H1 (cell line): ENCODE results near the gene IQGAP3. TPM values are rescaled to one million over a fixed set of nuclear protein-coding genes. Genes with fewer than 3 reads are reported as not detected.

ENCODE experiments used
- CTCF ChIA-PET: fragments of 300-600 bp; sonication (Branson Sonifier 250); formaldehyde crosslinking; loops from one replicate; lab custom pipeline; 2021; ENCODE audit not compliant: partially characterized antibody; lab: Charles Lee
- POLR2A ChIA-PET: fragments of 300-600 bp; sonication (Branson Sonifier 250); formaldehyde crosslinking; loops from one replicate; lab custom pipeline; 2021; ENCODE audit warnings: inconsistent platforms; ENCODE audit not compliant: partially characterized antibody; lab: Charles Lee
- DNase-seq, 2 experiments: peaks; one replicate each; pipeline versions ENCODE4 v3.0.0 to v3.0.0-alpha.2; 2010 to 2022; ENCODE audit warnings: low spot score in 2 of 2, low read depth in 1 of 2, mixed read lengths in 1 of 2
- FAIRE-seq: peaks from 2 replicates; lab custom pipeline; 2011; peaks lifted over from hg19 to GRCh38; lab: Jason Lieb, UNC
- H2AFZ ChIP-seq: 2 replicates; pipeline ENCODE4 v1.8.1; 2012; ENCODE audit warnings: low read length, inconsistent platforms
- H2AK5ac ChIP-seq: 2 replicates; pipeline ENCODE4 v1.6.1; 2013; ENCODE audit warnings: low read depth, low read length
- H2BK120ac ChIP-seq: replicated peaks from 2 replicates; pipeline ENCODE3; 2013; ENCODE audit warnings: low read depth, low read length, inconsistent platforms
- H2BK12ac ChIP-seq: 2 replicates; pipeline ENCODE4 v1.6.1; 2013; ENCODE audit warnings: low read depth, low read length
- H2BK15ac ChIP-seq: 2 replicates; pipeline ENCODE4 v1.6.1; 2013; ENCODE audit warnings: low read length
- H2BK20ac ChIP-seq: 2 replicates; pipeline ENCODE4 v1.6.1; 2013; ENCODE audit warnings: low read length
- H2BK5ac ChIP-seq: 2 replicates; pipeline ENCODE4 v1.6.1; 2013; ENCODE audit warnings: low read depth, low read length
- H3K14ac ChIP-seq: 2 replicates; pipeline ENCODE4 v1.6.1; 2013; ENCODE audit warnings: inconsistent platforms; ENCODE audit not compliant: insufficient read length
- H3K18ac ChIP-seq: 2 replicates; pipeline ENCODE4 v1.6.1; 2013; ENCODE audit warnings: low read length; ENCODE audit errors: extremely low read depth
- H3K23ac ChIP-seq: 2 replicates; pipeline ENCODE4 v1.6.1; 2013; ENCODE audit warnings: inconsistent platforms; ENCODE audit not compliant: insufficient read length
- H3K23me2 ChIP-seq: 2 replicates; pipeline ENCODE4 v1.6.1; 2013; ENCODE audit warnings: low read depth, low read length
- H3K27ac ChIP-seq: 2 replicates; pipeline ENCODE4 v1.6.1; 2011; ENCODE audit warnings: low read depth, low read length, inconsistent platforms
- H3K27me3 ChIP-seq, 4 experiments: replicated peaks in 1 of 4; 1 replicate in 1 of 4; 2 replicates in 3 of 4; pipeline versions ENCODE4 v1.6.1 to v1.8.1; 2011 to 2013; ENCODE audit warnings: low read length in 3 of 4, mild to moderate bottlenecking in 3 of 4, inconsistent platforms in 2 of 4, mixed read lengths in 2 of 4, moderate library complexity in 1 of 4; ENCODE audit not compliant: control insufficient read depth in 3 of 4, insufficient read depth in 3 of 4; ENCODE audit errors: extremely low read depth in 1 of 4
- H3K36me3 ChIP-seq, 4 experiments: 2 replicates each; pipeline versions ENCODE4 v1.6.1 to v1.8.1; 2011 to 2013; ENCODE audit warnings: mild to moderate bottlenecking in 4 of 4, low read length in 3 of 4, moderate library complexity in 2 of 4, control low read depth in 1 of 4, inconsistent platforms in 1 of 4; ENCODE audit not compliant: insufficient read depth in 4 of 4, control insufficient read depth in 2 of 4
- H3K4ac ChIP-seq: replicated peaks from 2 replicates; pipeline ENCODE3; 2013; ENCODE audit warnings: low read length, low read depth, mixed read lengths, inconsistent platforms; ENCODE audit not compliant: insufficient read length
- H3K4me1 ChIP-seq, 4 experiments: replicated peaks in 1 of 4; 1 replicate in 1 of 4; 2 replicates in 3 of 4; pipeline versions ENCODE4 v1.6.1 to v1.8.1; 2011 to 2013; ENCODE audit warnings: low read length in 3 of 4, inconsistent platforms in 2 of 4, mixed read lengths in 1 of 4; ENCODE audit not compliant: insufficient read depth in 4 of 4, control insufficient read depth in 3 of 4
- H3K4me2 ChIP-seq, 2 experiments: 2 replicates each; pipeline versions ENCODE4 v1.6.1 to v1.8.1; 2011 to 2013; ENCODE audit warnings: low read depth in 2 of 2, low read length in 2 of 2, control low read depth in 1 of 2, inconsistent platforms in 1 of 2, mild to moderate bottlenecking in 1 of 2; ENCODE audit not compliant: insufficient read depth in 1 of 2
- H3K4me3 ChIP-seq, 4 experiments: fragments of 200-600, 300-600 bp in 1 of 4; sonication (generic), shearing (Covaris generic), sonication (Bioruptor Twin) in 1 of 4; 2 replicates each; pipeline versions ENCODE4 v1.5.1 to v1.8.1; 2011 to 2016; ENCODE audit warnings: low read length in 4 of 4, low read depth in 3 of 4, control low read depth in 2 of 4, inconsistent platforms in 2 of 4, mild to moderate bottlenecking in 2 of 4, mixed read lengths in 1 of 4, moderate library complexity in 1 of 4; ENCODE audit not compliant: insufficient read depth in 2 of 4; ENCODE audit errors: extremely low read depth in 1 of 4
- H3K56ac ChIP-seq: replicated peaks from 2 replicates; pipeline ENCODE3; 2013; ENCODE audit warnings: low read depth, mild to moderate bottlenecking, mixed read lengths, low read length, inconsistent platforms; ENCODE audit not compliant: insufficient read length
- H3K79me1 ChIP-seq: 2 replicates; pipeline ENCODE4 v1.6.1; 2013; ENCODE audit warnings: low read depth, low read length, control low read depth
- H3K79me2 ChIP-seq, 2 experiments: 2 replicates each; pipeline versions ENCODE4 v1.6.1 to v1.8.1; 2012 to 2013; ENCODE audit warnings: low read length in 2 of 2, mild to moderate bottlenecking in 2 of 2, inconsistent platforms in 1 of 2; ENCODE audit not compliant: insufficient read depth in 2 of 2, control insufficient read depth in 1 of 2
- H3K9ac ChIP-seq, 4 experiments: replicated peaks in 1 of 4; 1 replicate in 1 of 4; 2 replicates in 3 of 4; pipeline versions ENCODE4 v1.6.1 to v1.8.1; 2011 to 2013; ENCODE audit warnings: low read depth in 3 of 4, low read length in 3 of 4, control low read depth in 2 of 4, mild to moderate bottlenecking in 2 of 4, moderate library complexity in 2 of 4, inconsistent platforms in 1 of 4; ENCODE audit errors: extremely low read depth in 1 of 4
- H3K9me3 ChIP-seq, 2 experiments: 2 replicates each; pipeline versions ENCODE4 v1.6.1 to v1.8.1; 2012 to 2013; ENCODE audit warnings: mild to moderate bottlenecking in 2 of 2, moderate library complexity in 2 of 2, control low read depth in 1 of 2, inconsistent platforms in 1 of 2, low read depth in 1 of 2, low read length in 1 of 2, mixed read lengths in 1 of 2; ENCODE audit not compliant: insufficient read depth in 2 of 2
- H4K20me1 ChIP-seq, 2 experiments: replicated peaks in 1 of 2; 2 replicates each; pipeline versions ENCODE3 to v1.8.1; 2011 to 2013; ENCODE audit warnings: inconsistent platforms in 2 of 2, low read length in 2 of 2, mild to moderate bottlenecking in 1 of 2; ENCODE audit not compliant: insufficient read depth in 2 of 2, control insufficient read depth in 1 of 2
- H4K5ac ChIP-seq: 2 replicates; pipeline ENCODE4 v1.6.1; 2013; ENCODE audit warnings: low read length, low read depth, mixed read lengths, inconsistent platforms; ENCODE audit not compliant: insufficient read length
- H4K8ac ChIP-seq: 2 replicates; pipeline ENCODE4 v1.8.0; 2013; ENCODE audit warnings: mild to moderate bottlenecking, moderate library complexity, low read length, inconsistent platforms; ENCODE audit not compliant: insufficient read depth; ENCODE audit errors: extremely low read depth
- H4K91ac ChIP-seq: replicated peaks from 2 replicates; pipeline ENCODE3; 2013; ENCODE audit warnings: low read length, mixed read lengths, inconsistent platforms; ENCODE audit not compliant: insufficient read length
- BACH1 ChIP-seq: IDR thresholded peaks from 2 replicates; pipeline ENCODE4 v1.6.1; 2012; ENCODE audit warnings: low read length, improper control_type of control experiment
- BCL11A ChIP-seq, 2 experiments: IDR thresholded peaks; one replicate each; pipeline ENCODE4 v1.6.1; 2011; ENCODE audit warnings: low read depth in 2 of 2, low read length in 2 of 2, mild to moderate bottlenecking in 2 of 2
- FOSL1 ChIP-seq: IDR thresholded peaks from 2 replicates; pipeline ENCODE4 v1.6.1; 2011; ENCODE audit warnings: mild to moderate bottlenecking, low read depth, low read length, moderate library complexity; ENCODE audit not compliant: insufficient read depth
- GABPA ChIP-seq: IDR thresholded peaks from 2 replicates; pipeline ENCODE4 v1.6.1; 2011; ENCODE audit warnings: mild to moderate bottlenecking, low read length, moderate library complexity, borderline replicate concordance; ENCODE audit not compliant: insufficient read depth
- GTF2F1 ChIP-seq: IDR thresholded peaks from 2 replicates; pipeline ENCODE4 v1.6.1; 2012; ENCODE audit warnings: low read depth, low read length, improper control_type of control experiment, borderline replicate concordance
- HDAC6 ChIP-seq: IDR thresholded peaks from one replicate; pipeline ENCODE4 v1.7.1; 2012; ENCODE audit warnings: low read depth, mild to moderate bottlenecking, inconsistent platforms, low read length, moderate library complexity
- KDM5A ChIP-seq: fragments of 200-600 bp; IDR thresholded peaks from 2 replicates; pipeline ENCODE4 v1.7.1; 2012; ENCODE audit warnings: mild to moderate bottlenecking, low read length, inconsistent platforms, mixed read lengths
- SIX5 ChIP-seq: IDR thresholded peaks from 2 replicates; pipeline ENCODE4 v1.6.1; 2011; ENCODE audit warnings: mild to moderate bottlenecking, low read depth, low read length
- SP4 ChIP-seq: IDR thresholded peaks from 2 replicates; pipeline ENCODE4 v1.6.1; 2012; ENCODE audit warnings: low read length, inconsistent platforms
- ZNF274 ChIP-seq: IDR thresholded peaks from 2 replicates; pipeline ENCODE4 v1.7.0; 2012; ENCODE audit warnings: low read length, borderline replicate concordance; ENCODE audit errors: extremely low read depth
- WGBS, 2 experiments: shearing (Covaris generic) in 1 of 2; methylation state at CpG; one replicate each; pipeline versions ENCODE4 v1.1.6 to v1.1.7; 2013 to 2015; ENCODE audit warnings: low lambda C conversion rate in 2 of 2, mixed read lengths in 2 of 2, inconsistent platforms in 1 of 2, low coverage in 1 of 2, missing lambda C conversion rate in 1 of 2; ENCODE audit not compliant: insufficient replicate concordance in 2 of 2, insufficient coverage in 1 of 2, insufficient read length in 1 of 2; ENCODE audit errors: extremely low coverage in 1 of 2, missing lambda C conversion rate in 1 of 2; 5-methylcytosine and 5-hydroxymethylcytosine counted together
- polyA plus RNA-seq, 7 experiments: library from polyadenylated mRNA; depleted of rRNA in 3 of 7; stranded (reverse) in 5 of 7; unstranded in 2 of 7; fragments of >200 nt in 5 of 7; fragments of 200-250 nt in 2 of 7; gene quantifications; 1 replicate in 5 of 7; 2 replicates in 1 of 7; 4 replicates in 1 of 7; pipeline versions ENCODE4 v1.2.1 to v1.2.3, GENCODE V29; 2011 to 2013; ENCODE audit warnings: missing spikeins in 2 of 7, mixed read lengths in 2 of 7
- total RNA-seq: library from RNA; stranded (reverse); fragmentation: NEBNext Ultra II Directional; extraction: Animal tissue kit (Norgen Biotek cat#: 25700); gene quantifications from 2 replicates; pipeline ENCODE4 v1.2.1, GENCODE V29; 2021
- TF ChIP-seq, protein P1 (sequence below): IDR thresholded peaks from 2 replicates; pipeline ENCODE4 v1.6.1; 2012; ENCODE audit warnings: inconsistent platforms

The IQGAP3 gene
- total and polyA plus RNA-seq, 2 of the 8 experiments (the other 6 are each of a cell fraction or from before 2014, with no cell fraction given), result 14.6 to 22.3 TPM

DNA sequence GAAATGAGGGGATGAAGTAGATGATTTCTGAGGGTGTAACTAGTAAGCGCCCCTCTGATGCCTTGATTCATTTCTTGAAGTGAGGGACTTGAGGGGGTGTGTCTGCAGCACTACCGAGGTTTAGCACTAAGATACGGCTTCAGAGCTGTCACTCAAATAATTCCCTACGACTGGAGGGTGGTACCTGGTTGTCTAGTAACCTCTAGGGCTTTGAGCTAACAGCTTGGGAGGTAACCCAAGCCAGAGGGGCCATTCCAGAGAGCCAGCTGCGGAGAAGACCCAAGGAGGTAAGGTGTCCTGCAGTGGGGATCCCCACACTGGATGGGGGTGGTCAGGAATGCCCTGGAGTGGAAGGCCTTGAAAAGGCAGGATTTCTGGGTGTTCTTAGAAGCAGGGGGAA lies 7.1 kb upstream of the IQGAP3 start, which contains the start of gene TTC24:
TSS of gene TTC24 (plus strand) at position 252 of the 400 bp plus-strand sequence. CDS start 1,642 bp downstream, outside the sequence.
- no peak within 1 kb of the TSS for H3K23ac ChIP-seq
- no peak within 1 kb of the TSS for H3K18ac ChIP-seq
- H2BK15ac ChIP-seq, result no peak within 1 kb of the TSS
- H4K8ac ChIP-seq, result no peak within 1 kb of the TSS
- H3K4me1 ChIP-seq, result peaks cover 0 to 4% (median 1%) of the 10 kb centered on the region in 4 experiments; a peak in 5 of 7 replicates
- H3K79me2 ChIP-seq, result no peaks in the 10 kb centered on the region
- H3K23me2 ChIP-seq, result no peaks in the 10 kb centered on the region; the same call in 1 of the 2 replicates
- no peak within 1 kb of the TSS for H2BK5ac ChIP-seq
- H3K27ac ChIP-seq, result no peak within 1 kb of the TSS
- no peak for DNase-seq
- FAIRE-seq, result no peak
- TF ChIP-seq, protein P1, sequence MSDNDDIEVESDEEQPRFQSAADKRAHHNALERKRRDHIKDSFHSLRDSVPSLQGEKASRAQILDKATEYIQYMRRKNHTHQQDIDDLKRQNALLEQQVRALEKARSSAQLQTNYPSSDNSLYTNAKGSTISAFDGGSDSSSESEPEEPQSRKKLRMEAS, result no peak
- TF ChIP-seq HDAC6, result no peak
- TF ChIP-seq GTF2F1, result no peak
- TF ChIP-seq SIX5, result no peak
- TF ChIP-seq BCL11A (IDR thresholded peaks at IDR 0.05; ENCODE audit: low read depth in 2 of 2, low read length in 2 of 2), result no peak
- no peak for TF ChIP-seq BACH1
- TF ChIP-seq GABPA, result no peak
- no peak for TF ChIP-seq SP4
- no peak for TF ChIP-seq ZNF274
- no peak for TF ChIP-seq FOSL1
- no peak for TF ChIP-seq KDM5A
- H4K91ac ChIP-seq, result no peak within 1 kb of the TSS
- no peak within 1 kb of the TSS for H2BK20ac ChIP-seq
- H3K9me3 ChIP-seq, result no peaks in the 10 kb centered on the region
- H2AFZ ChIP-seq, result 0 out of 2 replicates have a peak within 1 kb of the TSS, but pooled peaks have one; percentile 24
- no peaks in the 10 kb centered on the region for H3K79me1 ChIP-seq
- no peak within 1 kb of the TSS for H2AK5ac ChIP-seq
- no peak within 1 kb of the TSS for H2BK120ac ChIP-seq
- H4K5ac ChIP-seq, result no peak within 1 kb of the TSS
- H3K56ac ChIP-seq, result no peak within 1 kb of the TSS
- H3K4me2 ChIP-seq, result no peak within 1 kb of the TSS
- no peaks in the 10 kb centered on the region for H3K27me3 ChIP-seq
- H3K36me3 ChIP-seq, result no peaks in the 10 kb centered on the region
- ChIA-PET CTCF (interaction anchor here (0.7 to 5.1 kb wide), 17 partner anchors 9 to 194 kb away, joined by 3 to 55 read pairs (median 4); partner anchors contain the start of genes BCAN, GPATCH4, HAPLN2 and NAXE), POLR2A (interaction anchor here (1.0 to 2.7 kb wide), 3 partner anchors 13 to 88 kb away, joined by 3 to 16 read pairs (median 3); partner anchors contain the start of gene NAXE)
- WGBS, 2 experiments, result 82% methylated on average over 5 of the region's 5 CpGs; no CpG with 5 or more reads in 1 of the 2 experiments
- no peak within 1 kb of the TSS for H3K4me3 ChIP-seq
- H3K9ac ChIP-seq, result no peak within 1 kb of the TSS
- H3K4ac ChIP-seq, result no peak within 1 kb of the TSS
- no peak within 1 kb of the TSS for H3K14ac ChIP-seq
- H4K20me1 ChIP-seq, result no peaks in the 10 kb centered on the region
- no peak within 1 kb of the TSS for H2BK12ac ChIP-seq
